ENCODE results near the gene CMTR2.
A peak's percentile ranks its signal among the peaks of the same experiment; 100 is the strongest.
"Not testable (repeated sequence)": the region's sequence is repeated elsewhere in the genome, so short reads cannot be mapped to it uniquely, and the experiment has no call there.

Gene CMTR2

GRCh38 chr16:71319999-71320398 is 30.8 kb upstream of the CMTR2 start:
- POLR2A ChIA-PET (ENCODE audit: low non-redundant PET): no interaction called here

DNA sequence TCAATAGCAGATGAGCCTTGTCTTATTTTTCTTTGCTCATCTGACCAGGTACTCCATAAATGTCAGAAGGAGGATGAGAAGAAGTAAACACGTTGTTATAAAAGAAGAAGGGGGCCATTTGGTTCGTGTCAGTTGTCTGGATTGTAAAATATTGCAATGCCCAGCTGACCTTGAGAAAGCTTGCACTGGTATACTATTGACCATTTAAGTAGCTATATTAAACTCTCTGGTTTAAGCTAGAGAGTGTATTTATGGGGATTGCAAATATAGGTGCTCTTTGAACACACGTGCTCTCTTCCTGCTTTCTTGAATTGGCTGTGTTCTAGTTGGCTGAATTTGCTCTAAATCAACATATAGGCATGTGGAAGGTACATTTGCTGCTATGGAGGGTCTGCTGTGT is 26.1 kb upstream of the CMTR2 start:
- ChIA-PET POLR2A (ENCODE audit: low non-redundant PET) (no interaction called here), CTCF (no interaction called here)
- no peak overlapping the region for H3K27ac ChIP-seq
- no peak for DNase-seq (ENCODE audit: low spot score)
- TF ChIP-seq CTCF (conservative IDR thresholded peaks at IDR 0.05; ENCODE audit: low read depth): no peak

More at GRCh38 chr16:71319999-71320398, 30.8 kb upstream of the CMTR2 start:
- no peak for DNase-seq (ENCODE audit: low spot score)
- CTCF ChIA-PET: no interaction called here
- H3K27ac ChIP-seq: no peak overlapping the region
- TF ChIP-seq CTCF (conservative IDR thresholded peaks at IDR 0.05; ENCODE audit: low read depth): no peak

GRCh38 chr16:71313591-71313990 is 24.4 kb upstream of the CMTR2 start:
- DNase-seq (ENCODE audit: low spot score); H3K27ac ChIP-seq; CTCF ChIA-PET; POLR2A ChIA-PET (ENCODE audit: low non-redundant PET): not testable (repeated sequence)

- peak; percentile 13 for DNase-seq (ENCODE audit: low spot score)
Observed at GRCh38 chr16:71311553-71312158, 22.5 kb upstream of the CMTR2 start.

DNA sequence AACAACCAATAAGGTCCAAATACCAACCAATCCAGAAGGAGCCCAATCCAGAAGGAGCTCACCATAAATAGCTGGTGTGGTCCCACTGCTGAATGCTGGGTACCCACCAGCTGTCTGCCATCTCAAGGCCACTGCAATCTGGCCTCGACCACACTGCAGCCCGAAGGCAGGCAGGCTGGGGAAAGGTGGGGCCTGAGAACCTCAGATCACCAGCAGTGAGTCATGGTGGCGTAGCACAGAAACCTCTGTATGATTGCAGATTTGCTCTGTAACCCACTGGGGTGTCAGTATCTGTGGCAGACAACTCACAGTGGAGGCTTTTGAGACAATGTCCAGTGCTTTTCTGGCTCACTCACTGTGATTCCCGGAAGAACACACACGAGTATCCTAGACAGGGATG is 14.7 kb upstream of the CMTR2 start:
- no peak overlapping the region for H3K27ac ChIP-seq
- CTCF ChIA-PET: no interaction called here
- POLR2A ChIA-PET (ENCODE audit: low non-redundant PET): no interaction called here
- no peak for TF ChIP-seq CTCF (conservative IDR thresholded peaks at IDR 0.05; ENCODE audit: low read depth)
- peak; percentile 20 for DNase-seq (ENCODE audit: low spot score)

More at GRCh38 chr16:71311553-71312158, 22.5 kb upstream of the CMTR2 start:
- peak; percentile 63 for TF ChIP-seq CTCF (conservative IDR thresholded peaks at IDR 0.05; ENCODE audit: low read depth)
- ChIA-PET CTCF (interaction anchor here (0.6 to 1.4 kb wide), 11 partner anchors 9 to 72 kb away, joined by 3 to 10 read pairs (median 4); partner anchors contain the start of genes CALB2 and CMTR2), POLR2A (ENCODE audit: low non-redundant PET) (no interaction called here)
- no peak overlapping the region for H3K27ac ChIP-seq

- DNase-seq (ENCODE audit: low spot score): no peak
- no peak overlapping the region for H3K27ac ChIP-seq
- POLR2A ChIA-PET (ENCODE audit: low non-redundant PET): no interaction called here
- CTCF ChIA-PET: interaction anchor here (2.6 kb wide), 1 partner anchor 15 kb away, joined by 10 read pairs; no protein-coding TSS in a partner anchor
- TF ChIP-seq CTCF (conservative IDR thresholded peaks at IDR 0.05; ENCODE audit: low read depth): no peak
Observed at GRCh38 chr16:71297341-71297634, 8.1 kb upstream of the CMTR2 start.

GRCh38 chr16:71296584-71297340 is 7.6 kb upstream of the CMTR2 start:
- no peak overlapping the region for H3K27ac ChIP-seq
- DNase-seq (ENCODE audit: low spot score): no peak
- ChIA-PET POLR2A (ENCODE audit: low non-redundant PET) (no interaction called here), CTCF (interaction anchor here (2.6 kb wide), 1 partner anchor 15 kb away, joined by 10 read pairs; no protein-coding TSS in a partner anchor)
- TF ChIP-seq CTCF (conservative IDR thresholded peaks at IDR 0.05; ENCODE audit: low read depth): no peak

Measured in RWPE1 (cell line).